AG20443 (cell line): ENCODE measurements around the gene EGF.
"Not testable (repeated sequence)": the region's sequence is repeated elsewhere in the genome, so short reads cannot be mapped to it uniquely, and the experiment has no call there.

Source experiments
- DNase-seq: peaks from one replicate; pipeline ENCODE4 v3.0.0; 2012; ENCODE audit warnings: low spot score, mixed read lengths

The EGF gene

DNA sequence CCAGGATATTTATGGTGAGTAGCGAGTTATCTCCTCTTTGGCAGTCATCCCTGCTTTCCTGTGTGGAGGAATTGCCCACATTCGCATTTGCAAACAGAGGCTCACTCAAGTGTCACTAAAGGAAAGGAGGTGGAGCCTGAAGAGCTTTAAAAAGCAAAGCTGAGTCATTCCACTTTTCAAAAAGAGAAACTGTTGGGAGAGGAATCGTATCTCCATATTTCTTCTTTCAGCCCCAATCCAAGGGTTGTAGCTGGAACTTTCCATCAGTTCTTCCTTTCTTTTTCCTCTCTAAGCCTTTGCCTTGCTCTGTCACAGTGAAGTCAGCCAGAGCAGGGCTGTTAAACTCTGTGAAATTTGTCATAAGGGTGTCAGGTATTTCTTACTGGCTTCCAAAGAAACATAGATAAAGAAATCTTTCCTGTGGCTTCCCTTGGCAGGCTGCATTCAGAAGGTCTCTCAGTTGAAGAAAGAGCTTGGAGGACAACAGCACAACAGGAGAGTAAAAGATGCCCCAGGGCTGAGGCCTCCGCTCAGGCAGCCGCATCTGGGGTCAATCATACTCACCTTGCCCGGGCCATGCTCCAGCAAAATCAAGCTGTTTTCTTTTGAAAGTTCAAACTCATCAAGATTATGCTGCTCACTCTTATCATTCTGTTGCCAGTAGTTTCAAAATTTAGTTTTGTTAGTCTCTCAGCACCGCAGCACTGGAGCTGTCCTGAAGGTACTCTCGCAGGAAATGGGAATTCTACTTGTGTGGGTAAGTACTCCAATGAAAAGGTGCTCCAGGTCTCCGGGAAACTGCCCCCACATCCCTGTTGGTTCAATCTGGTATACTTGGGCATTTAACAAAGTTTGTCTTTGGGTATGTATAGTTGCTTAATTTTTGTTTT, at the start of gene EGF:
Gene EGF (plus strand): TSS at position 178 of the 890 bp plus-strand sequence. CDS start 453 bp downstream, at position 631.
- peak; percentile 35 for DNase-seq

GRCh38 chr4:109864134-109864533, 48.5 kb upstream of the EGF start:
- DNase-seq, result no peak

GRCh38 chr4:109870061-109870460, 42.6 kb upstream of the EGF start:
- DNase-seq, result no peak

- DNase-seq, result no peak
These were observed 40.6 kb upstream of the EGF start for GRCh38 chr4:109872065-109872464.

DNA sequence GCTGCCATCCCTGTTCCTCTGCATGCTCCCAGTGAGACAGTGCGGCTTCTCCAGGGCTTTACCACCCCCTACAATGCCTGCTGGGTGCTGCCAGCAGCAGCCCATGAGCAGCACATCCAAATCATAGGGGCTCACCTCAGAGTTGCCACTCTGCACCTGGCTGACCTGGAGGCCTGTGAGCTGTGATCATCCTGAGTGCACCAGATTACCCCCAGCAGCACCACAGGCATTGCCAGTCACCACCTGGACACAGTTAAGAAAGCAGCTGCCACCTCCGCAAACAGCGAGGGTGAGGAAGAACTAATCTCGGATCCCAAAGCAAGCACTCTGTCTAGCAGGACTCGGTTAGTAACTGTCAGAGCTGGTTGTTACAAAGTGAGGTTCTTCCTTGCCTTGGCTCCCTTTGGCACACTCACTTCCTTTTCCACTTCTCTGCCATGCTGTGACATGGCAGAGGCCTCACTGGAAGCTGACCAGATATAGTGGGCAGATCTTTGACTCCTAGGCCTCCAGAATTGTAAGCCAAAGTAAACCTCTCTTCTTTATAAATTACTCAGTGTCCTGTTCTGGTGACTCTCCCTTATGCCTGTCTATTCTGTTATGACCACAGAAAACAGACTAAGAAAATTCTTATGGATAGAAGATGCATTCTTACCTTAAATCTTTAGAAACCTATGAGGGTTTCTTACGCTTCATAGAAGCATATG, 39.6 kb upstream of the EGF start:
- DNase-seq, result no peak

GRCh38 chr4:109873791-109874514, 38.7 kb upstream of the EGF start:
- DNase-seq, result peak; percentile 11

GRCh38 chr4:109875106-109875505, 37.6 kb upstream of the EGF start:
- DNase-seq, result no peak

DNA sequence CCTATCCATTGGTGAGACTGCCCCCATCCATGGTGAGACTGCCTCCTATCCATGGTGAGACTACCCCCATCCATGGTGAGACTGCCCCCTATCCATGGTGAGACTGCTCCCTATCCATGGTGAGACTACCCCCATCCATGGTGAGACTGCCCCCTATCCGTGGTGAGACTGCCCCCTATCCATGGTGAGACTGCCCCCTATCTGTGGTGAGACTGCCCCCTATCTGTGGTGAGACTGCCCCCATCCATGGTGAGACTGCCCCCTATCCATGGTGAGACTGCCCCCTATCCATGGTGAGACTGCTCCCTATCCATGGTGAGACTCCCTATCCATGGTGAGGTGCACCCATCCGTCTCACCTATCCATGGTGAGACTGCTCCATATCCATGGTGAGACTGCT, 37.1 kb upstream of the EGF start:
- not testable (repeated sequence) for DNase-seq

- DNase-seq, result no peak
These were observed 35.9 kb upstream of the EGF start for GRCh38 chr4:109876634-109877265.

GRCh38 chr4:109877400-109877799, 35.3 kb upstream of the EGF start:
- DNase-seq, result no peak

- DNase-seq, result no peak
These were observed 34.3 kb upstream of the EGF start for GRCh38 chr4:109878355-109878754.

GRCh38 chr4:109879081-109879480, 33.6 kb upstream of the EGF start:
- no peak for DNase-seq

- no peak for DNase-seq
These were observed 32.9 kb upstream of the EGF start for GRCh38 chr4:109879636-109880314.

GRCh38 chr4:109886303-109886702, 26.4 kb upstream of the EGF start:
- no peak for DNase-seq

GRCh38 chr4:109887071-109887470, 25.6 kb upstream of the EGF start:
- DNase-seq, result no peak

GRCh38 chr4:109890076-109890475, 22.6 kb upstream of the EGF start:
- no peak for DNase-seq

- no peak for DNase-seq
These were observed 10.0 kb upstream of the EGF start for GRCh38 chr4:109902559-109903251.

GRCh38 chr4:109908731-109909130, 4.0 kb upstream of the EGF start:
- DNase-seq, result no peak

DNA sequence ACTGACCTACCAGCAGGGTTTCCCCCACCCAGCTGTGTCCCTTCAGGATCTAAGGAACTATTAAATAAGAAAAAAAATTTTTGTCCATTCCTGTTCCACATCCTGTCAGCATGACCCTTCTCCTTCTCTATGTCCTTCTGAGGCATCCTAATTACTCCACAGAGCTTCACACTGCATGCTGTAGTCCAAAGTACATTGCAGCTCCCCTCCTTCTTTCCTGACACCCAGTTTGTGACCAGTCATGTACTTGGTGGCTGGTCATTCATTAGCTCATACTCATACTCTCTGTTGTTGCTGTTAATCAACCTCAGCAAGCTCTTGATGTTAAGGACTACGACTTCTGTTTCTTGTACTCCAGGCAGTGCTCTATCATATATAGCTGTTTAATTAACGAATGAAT, 2.4 kb upstream of the EGF start:
- no peak for DNase-seq

DNA sequence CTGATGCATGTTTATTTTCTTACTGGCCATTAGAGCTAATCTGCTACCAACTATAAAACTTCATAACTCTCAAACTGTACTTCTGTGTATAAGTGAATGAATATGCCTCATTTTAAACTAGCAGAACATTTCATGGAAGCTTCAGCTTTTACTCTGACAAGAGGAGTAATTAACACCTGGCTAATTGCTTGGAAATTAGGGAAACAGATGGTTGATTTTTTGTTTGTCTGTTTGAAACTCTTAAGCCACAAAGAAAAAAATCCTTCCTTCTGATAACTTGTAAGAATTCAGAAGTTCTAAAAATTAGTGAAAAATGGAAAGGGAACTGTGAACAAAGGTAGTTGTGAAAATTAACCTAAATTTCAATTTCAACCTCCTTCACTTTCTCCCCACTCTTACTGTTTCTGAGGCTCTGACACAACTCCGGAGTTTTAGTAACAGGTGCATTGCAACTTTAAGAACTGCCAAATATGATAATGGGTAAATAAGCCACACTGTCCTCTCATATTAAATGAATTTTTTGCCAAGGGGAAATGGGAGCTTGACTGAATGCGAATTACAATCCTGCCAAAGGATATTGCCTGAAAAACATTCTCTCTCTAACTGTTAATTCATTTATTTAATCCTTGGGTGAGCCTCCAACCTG, 1.0 kb downstream of the EGF start:
- DNase-seq, result no peak
